B cell (primary cell): ENCODE results near the gene ZNF839. TPM values are rescaled to one million over a fixed set of nuclear protein-coding genes. Genes with fewer than 3 reads are reported as not detected.

Source experiments
- ATAC-seq: fragments of 200-7000 bp; cut with Tn5 transposase; one replicate; pipeline ENCODE4 v1.10.0; 2021; ENCODE audit warnings: low read depth, mild to moderate bottlenecking, moderate number of reproducible peaks, moderate library complexity
- CTCF ChIA-PET: fragments of 350-600 bp; sonication (Branson Sonifier 250); formaldehyde crosslinking; loops from one replicate; lab custom pipeline; 2021; ENCODE audit warnings: antibody characterized with exemption, inconsistent platforms; lab: Charles Lee
- POLR2A ChIA-PET: fragments of 350-600 bp; sonication (Branson Sonifier 250); formaldehyde crosslinking; loops from one replicate; lab custom pipeline; 2021; ENCODE audit warnings: antibody characterized with exemption; lab: Charles Lee
- DNase-seq: peaks from one replicate; pipeline ENCODE4 v3.0.0; 2013
- H2AFZ ChIP-seq: 2 replicates; pipeline ENCODE4 v1.6.1; 2012; ENCODE audit warnings: mild to moderate bottlenecking, low read depth, low read length; ENCODE audit not compliant: insufficient read depth, poor library complexity, severe bottlenecking
- H3K27ac ChIP-seq, 2 donors: 1 replicate in 1 of 2; 2 replicates in 1 of 2; pipeline ENCODE4 v1.5.1; 2012 to 2013; ENCODE audit warnings: low read length in 2 of 2, mild to moderate bottlenecking in 2 of 2, moderate library complexity in 1 of 2
- H3K27me3 ChIP-seq, 4 experiments: fragments of 200-600 bp in 1 of 4; sonication (generic) in 1 of 4; replicated peaks in 1 of 4; 1 replicate in 2 of 4; 2 replicates in 2 of 4; pipeline versions ENCODE4 v1.6.1 to v1.7.0; 2013 to 2016; ENCODE audit warnings: low read length in 3 of 4, mild to moderate bottlenecking in 2 of 4, mixed read lengths in 1 of 4, moderate library complexity in 1 of 4; ENCODE audit not compliant: insufficient read depth in 4 of 4, control insufficient read depth in 3 of 4; ENCODE audit errors: control extremely low read depth in 1 of 4
- H3K36me3 ChIP-seq, 2 experiments: replicated peaks in 1 of 2; 1 replicate in 1 of 2; 2 replicates in 1 of 2; pipeline versions ENCODE4 v1.6.1 to v1.7.1; 2013; ENCODE audit warnings: low read length in 1 of 2; ENCODE audit not compliant: insufficient read depth in 2 of 2, control insufficient read depth in 1 of 2; ENCODE audit errors: control extremely low read depth in 1 of 2, extremely low read depth in 1 of 2
- H3K4me1 ChIP-seq, 2 donors: fragments of 200-600 bp in 1 of 2; sonication (generic) in 1 of 2; 1 replicate in 1 of 2; 2 replicates in 1 of 2; pipeline versions ENCODE4 v1.5.1 to v1.6.1; 2013 to 2017; ENCODE audit warnings: low read length in 2 of 2; ENCODE audit not compliant: control insufficient read depth in 2 of 2, insufficient read depth in 2 of 2
- H3K4me2 ChIP-seq: replicated peaks from 2 replicates; pipeline ENCODE3; 2012; ENCODE audit warnings: mild to moderate bottlenecking, low read depth, low read length; ENCODE audit not compliant: poor library complexity, severe bottlenecking
- H3K4me3 ChIP-seq, 5 experiments: fragments of 200-600 bp in 1 of 5; sonication (generic) in 1 of 5; 1 replicate in 3 of 5; 2 replicates in 2 of 5; pipeline versions ENCODE4 v1.5.1 to v1.7.0; 2011 to 2016; ENCODE audit warnings: low read length in 4 of 5, mild to moderate bottlenecking in 4 of 5, low read depth in 2 of 5, control low read depth in 1 of 5, moderate library complexity in 1 of 5; ENCODE audit not compliant: insufficient read depth in 1 of 5; ENCODE audit errors: control extremely low read depth in 1 of 5, extremely low read depth in 1 of 5
- H3K79me2 ChIP-seq: fragments of 200-600 bp; sonication (generic); one replicate; pipeline ENCODE4 v1.6.0; 2016; ENCODE audit warnings: low read length; ENCODE audit not compliant: control insufficient read depth, insufficient read depth
- H3K9ac ChIP-seq: fragments of 200-600 bp; sonication (generic); 2 replicates; pipeline ENCODE4 v1.6.1; 2017; ENCODE audit warnings: mild to moderate bottlenecking, low read length, moderate library complexity
- H3K9me3 ChIP-seq, 3 donors: one replicate each; pipeline versions ENCODE4 v1.6.1 to v1.7.1; 2013; ENCODE audit warnings: low read length in 2 of 3; ENCODE audit not compliant: control insufficient read depth in 2 of 3, insufficient read depth in 1 of 3; ENCODE audit errors: control extremely low read depth in 1 of 3
- H4K20me1 ChIP-seq: 2 replicates; pipeline ENCODE4 v1.6.0; 2012; ENCODE audit warnings: mild to moderate bottlenecking, low read length; ENCODE audit not compliant: insufficient read depth, control insufficient read depth, poor library complexity, severe bottlenecking
- H3K27ac Mint-ChIP-seq: one replicate; pipeline ENCODE4 v1.8.0; 2021; ENCODE audit warnings: mixed read lengths
- H3K27me3 Mint-ChIP-seq: one replicate; pipeline ENCODE4 v1.8.0; 2021; ENCODE audit warnings: mixed read lengths
- H3K4me1 Mint-ChIP-seq: one replicate; pipeline ENCODE4 v1.8.0; 2021; ENCODE audit warnings: mixed read lengths
- H3K4me3 Mint-ChIP-seq: one replicate; pipeline ENCODE4 v1.8.0; 2021; ENCODE audit warnings: mixed read lengths
- H3K9me3 Mint-ChIP-seq: one replicate; pipeline ENCODE4 v1.8.0; 2022; ENCODE audit warnings: mixed read lengths; ENCODE audit not compliant: insufficient read depth
- CTCF ChIP-seq: fragments of 200-600 bp; IDR thresholded peaks from one replicate; pipeline ENCODE4 v1.8.0; 2022; ENCODE audit warnings: antibody characterized with exemption, mild to moderate bottlenecking
- EZH2 ChIP-seq: IDR thresholded peaks from 2 replicates; pipeline ENCODE4 v1.6.1; 2012; ENCODE audit warnings: borderline replicate concordance, low read depth, mild to moderate bottlenecking, moderate library complexity, low read length; ENCODE audit not compliant: insufficient read depth, poor library complexity, severe bottlenecking
- WGBS: methylation state at CpG from one replicate; pipeline ENCODE4 v1.1.5; 2013; ENCODE audit warnings: missing lambda C conversion rate; ENCODE audit not compliant: insufficient coverage; 5-methylcytosine and 5-hydroxymethylcytosine counted together
- intact Hi-C: fragments of 100-400 bp; cut with micrococcal nuclease; formaldehyde crosslinking; loops from one replicate; pipeline ENCODE4 v1.10.0; 2022
- polyA plus RNA-seq: library from polyadenylated mRNA; depleted of rRNA; stranded (reverse); fragments of >200 nt; gene quantifications from 2 replicates; pipeline ENCODE4 v1.2.3, GENCODE V29; 2012
- total RNA-seq, 2 donors: library from RNA; stranded (reverse); fragments of 120-200 nt in 1 of 2; gene quantifications; 1 replicate in 1 of 2; 2 replicates in 1 of 2; pipeline versions ENCODE4 v1.2.3 to v1.2.4, GENCODE V29; 2013 to 2022

The ZNF839 gene
- total and polyA plus RNA-seq, 2 donors (not counting 1 experiment from before 2014, with no cell fraction given): 22.8 to 28.8 TPM

- Histone ChIP-seq H4K20me1 (no peaks in the 10 kb centered on the region), H3K27me3 (no peaks in the 10 kb centered on the region), H3K4me3 (no peak overlapping the region), H3K36me3 (no peaks in the 10 kb centered on the region), H3K4me2 (no peak overlapping the region), H3K79me2 (no peaks in the 10 kb centered on the region), H3K27ac (no peak overlapping the region), H3K4me1 (no peaks in the 10 kb centered on the region), H2AFZ (no peak overlapping the region), H3K9ac (no peak overlapping the region), H3K9me3 (peaks cover 0 to 2% (median 0%) of the 10 kb centered on the region in 3 donors)
- 100% methylated on average over 1 of the region's 1 CpG for WGBS
- Mint-ChIP-seq H3K9me3 (peaks cover 1% of the 10 kb centered on the region), H3K27ac (no peak overlapping the region), H3K4me3 (no peak overlapping the region), H3K4me1 (no peaks in the 10 kb centered on the region), H3K27me3 (peaks cover 3% of the 10 kb centered on the region)
- CTCF ChIA-PET: no interaction called here
- DNase-seq (no peak), ATAC-seq (no peak)
- POLR2A ChIA-PET: no interaction called here
- TF ChIP-seq CTCF (no peak), EZH2 (no peak)
- intact Hi-C loops: no loop called here
Observed at GRCh38 chr14:102292441-102292840, 27.1 kb upstream of the ZNF839 start.

DNA sequence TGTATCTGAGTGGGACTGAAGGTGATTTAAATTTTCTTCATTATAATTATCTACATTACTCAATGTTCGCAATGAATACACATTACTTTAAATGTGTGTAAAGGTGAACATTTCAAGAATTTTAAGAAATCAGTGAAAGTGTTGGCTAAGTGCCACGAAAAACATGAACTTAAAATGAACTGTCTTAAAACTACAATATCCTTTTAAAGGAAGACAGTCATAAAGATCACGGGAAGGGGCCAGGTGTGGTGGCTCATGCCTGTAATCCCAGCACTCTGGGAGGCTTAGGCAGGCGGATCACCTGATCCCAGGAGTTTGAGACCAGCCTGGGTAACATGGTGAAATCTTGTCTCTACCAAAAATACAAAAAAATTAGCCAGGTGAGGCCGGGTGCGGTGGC is 25.8 kb upstream of the ZNF839 start:
- peaks cover 3% of the 10 kb centered on the region for H3K27me3 Mint-ChIP-seq
- H4K20me1 ChIP-seq: no peaks in the 10 kb centered on the region
- H3K36me3 ChIP-seq: no peaks in the 10 kb centered on the region
- H3K4me3 Mint-ChIP-seq: no peak overlapping the region
- H3K27ac Mint-ChIP-seq: no peak overlapping the region
- H3K4me1 Mint-ChIP-seq: no peaks in the 10 kb centered on the region
- 100% methylated on average over 2 of the region's 6 CpGs for WGBS
- H2AFZ ChIP-seq: no peak overlapping the region
- intact Hi-C loops: no loop called here
- ChIA-PET POLR2A (interaction anchor here (0.6 kb wide), 1 partner anchor 29 kb away, joined by 7 read pairs; no protein-coding TSS in a partner anchor), CTCF (no interaction called here)
- no peaks in the 10 kb centered on the region for H3K9me3 Mint-ChIP-seq
- ATAC-seq (no peak), DNase-seq (no peak)
- no peak overlapping the region for H3K9ac ChIP-seq
- H3K27me3 ChIP-seq: peaks cover 0 to 3% (median 0%) of the 10 kb centered on the region in 4 experiments
- no peaks in the 10 kb centered on the region for H3K79me2 ChIP-seq
- H3K4me3 ChIP-seq: no peak overlapping the region
- no peak for TF ChIP-seq EZH2
- no peak for TF ChIP-seq CTCF
- H3K4me1 ChIP-seq: no peaks in the 10 kb centered on the region
- H3K27ac ChIP-seq: no peak overlapping the region
- peaks cover 0 to 13% (median 0%) of the 10 kb centered on the region in 3 donors for H3K9me3 ChIP-seq
- H3K4me2 ChIP-seq: no peak overlapping the region
